ENCODE results near the gene PDZRN3. TPM values are rescaled to one million over a fixed set of nuclear protein-coding genes. Genes with fewer than 3 reads are reported as not detected.

PDZRN3 gene
- total RNA-seq, 1 experiment from 2014 or later: 3.1 TPM

GRCh38 chr3:73389117-73389813 is 235.5 kb downstream of the PDZRN3 start:
- DNase-seq (ENCODE audit: low read depth): no peak

GRCh38 chr3:73385568-73385967 is 239.2 kb downstream of the PDZRN3 start:
- DNase-seq (ENCODE audit: low read depth): no peak

DNA sequence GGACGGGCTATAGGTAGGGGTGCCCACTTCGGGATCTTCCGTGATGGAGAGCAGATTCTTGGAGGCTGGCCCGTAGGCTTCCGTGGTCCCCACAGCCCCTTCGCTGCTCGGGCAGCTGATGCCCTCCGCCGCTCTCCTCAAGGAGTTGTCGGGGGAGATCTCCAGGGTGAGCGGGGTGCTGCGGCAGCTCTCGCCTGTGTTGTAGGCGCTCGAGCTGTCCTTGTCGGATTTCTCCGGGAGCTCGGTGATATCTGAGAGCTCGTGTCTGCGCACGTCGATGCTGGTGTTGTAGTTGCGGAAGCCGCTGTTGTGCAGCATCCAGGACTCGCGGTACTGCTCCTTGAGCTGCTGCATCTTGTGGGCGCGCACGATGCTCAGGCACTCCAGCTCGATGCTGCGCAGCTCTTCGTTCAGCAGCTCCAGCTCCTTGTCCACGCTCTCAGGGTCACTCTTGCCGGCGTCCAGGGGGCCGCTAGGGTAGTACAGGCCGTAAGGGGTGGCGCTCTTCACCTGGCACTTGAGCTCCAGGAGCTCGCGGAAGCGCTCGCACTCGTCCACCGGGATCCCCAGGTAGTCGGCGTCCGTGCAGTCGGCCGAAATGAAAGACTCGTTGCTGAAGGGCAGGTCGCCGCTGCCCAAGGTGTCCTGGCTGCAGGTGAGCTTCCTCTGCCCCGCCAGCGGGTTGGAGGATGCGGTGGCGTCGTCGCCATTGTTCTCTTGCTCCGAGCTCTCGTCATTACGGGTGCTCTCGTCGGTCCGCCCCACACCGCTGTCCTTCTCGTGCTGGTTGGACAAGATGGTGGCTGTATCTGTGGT is 240.4 kb downstream of the PDZRN3 start:
- DNase-seq (ENCODE audit: low read depth): no peak

DNA sequence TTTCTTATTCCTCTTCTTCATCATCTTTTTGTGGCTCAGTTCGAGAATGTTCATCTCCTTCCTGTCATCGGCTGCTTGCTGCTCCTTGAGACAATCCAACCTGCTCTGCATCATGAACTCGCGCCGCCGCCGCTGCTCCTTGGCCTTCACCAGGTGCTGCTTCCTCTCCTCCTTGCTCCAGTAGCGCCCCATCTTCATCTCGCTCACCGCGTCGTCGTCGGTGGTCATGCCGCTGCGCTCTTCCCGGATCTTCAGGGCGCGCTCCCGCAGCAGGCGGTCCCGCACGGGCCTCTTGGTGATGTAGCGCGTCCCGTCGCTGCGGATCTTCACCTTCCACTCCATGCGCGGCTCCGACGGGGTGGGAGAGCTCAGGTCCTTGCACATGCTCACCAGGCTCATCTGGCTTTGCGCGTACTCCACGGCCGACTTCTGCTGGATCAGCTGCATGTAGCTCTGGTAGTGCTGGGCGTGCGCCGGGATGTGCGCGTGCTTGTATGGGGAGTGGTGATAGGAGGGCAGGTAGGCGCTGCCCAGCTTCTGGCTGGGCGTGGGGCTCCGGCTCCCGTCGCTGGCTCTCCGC is 241.2 kb downstream of the PDZRN3 start:
- no peak for DNase-seq (ENCODE audit: low read depth)

DNA sequence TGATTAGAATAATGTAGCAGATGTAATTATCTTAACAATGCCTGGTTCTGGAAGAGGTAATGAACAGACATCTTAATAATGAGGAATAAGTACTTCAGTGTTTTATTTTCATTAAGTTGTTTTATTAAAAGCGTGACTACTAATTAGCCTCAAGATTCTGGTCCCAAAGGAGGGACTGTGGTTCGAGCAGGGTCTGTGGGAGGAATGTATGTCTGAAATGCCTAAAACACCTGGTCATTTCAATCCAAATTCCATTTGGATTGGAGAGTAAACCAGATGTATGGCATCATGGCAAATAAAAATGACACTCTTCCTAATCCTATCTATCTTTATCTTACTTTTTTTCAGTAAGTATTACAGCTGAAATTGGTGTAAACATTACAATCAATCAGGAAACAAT is 243.2 kb downstream of the PDZRN3 start:
- no peak for DNase-seq (ENCODE audit: low read depth)

DNA sequence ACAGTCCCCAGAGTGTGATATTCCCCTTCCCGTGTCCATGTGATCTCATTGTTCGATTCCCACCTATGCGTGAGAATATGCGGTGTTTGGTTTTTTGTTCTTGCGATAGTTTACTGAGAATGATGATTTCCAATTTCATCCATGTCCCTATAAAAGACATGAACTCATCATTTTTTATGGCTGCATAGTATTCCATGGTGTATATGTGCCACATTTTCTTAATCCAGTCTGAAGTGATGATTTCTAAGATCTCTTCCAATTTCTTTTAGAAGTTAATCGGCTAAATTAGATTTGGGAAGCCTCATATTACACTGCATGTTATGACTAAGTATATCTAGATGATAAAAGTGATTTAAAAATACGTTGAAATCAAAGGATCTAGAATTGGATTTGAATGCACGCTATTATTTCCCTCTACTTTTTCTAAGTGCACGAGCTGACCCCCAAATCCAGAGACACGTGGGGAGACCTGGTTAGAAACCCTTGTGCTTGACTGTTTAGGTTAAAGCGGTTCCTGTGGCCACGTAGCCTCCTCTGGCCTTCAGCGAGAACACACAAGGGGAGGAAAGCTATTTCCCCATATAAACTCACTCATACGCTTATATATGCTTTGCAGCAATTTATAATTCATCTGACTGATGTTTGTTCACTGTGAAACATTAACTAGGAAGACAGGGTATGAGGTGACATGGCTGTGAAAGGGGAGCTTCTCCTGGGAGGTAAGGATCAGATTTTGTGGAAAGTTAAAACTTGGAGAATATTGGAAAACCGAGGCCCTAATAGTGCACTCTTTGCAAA is 243.8 kb downstream of the PDZRN3 start:
- no peak for DNase-seq (ENCODE audit: low read depth)

DNA sequence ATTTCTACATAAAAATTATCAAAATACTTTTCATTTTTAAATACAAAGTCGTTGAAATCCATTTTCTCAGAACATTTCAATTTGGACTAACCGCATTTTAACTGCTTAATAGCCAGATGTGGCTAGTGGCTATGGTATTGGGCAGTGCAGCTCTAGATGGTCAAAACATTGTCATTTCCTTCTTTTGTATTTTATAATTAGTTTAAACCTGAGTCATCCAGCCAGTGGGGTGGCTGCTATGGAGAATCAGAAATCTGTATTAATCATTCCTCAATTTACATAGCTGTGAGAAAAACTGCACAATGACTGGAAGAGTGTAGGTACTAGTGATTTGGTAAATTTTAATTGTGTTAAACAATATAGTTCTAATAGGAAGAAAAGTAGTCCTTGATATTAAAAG is 245.3 kb downstream of the PDZRN3 start:
- DNase-seq (ENCODE audit: low read depth): peak; percentile 13

DNA sequence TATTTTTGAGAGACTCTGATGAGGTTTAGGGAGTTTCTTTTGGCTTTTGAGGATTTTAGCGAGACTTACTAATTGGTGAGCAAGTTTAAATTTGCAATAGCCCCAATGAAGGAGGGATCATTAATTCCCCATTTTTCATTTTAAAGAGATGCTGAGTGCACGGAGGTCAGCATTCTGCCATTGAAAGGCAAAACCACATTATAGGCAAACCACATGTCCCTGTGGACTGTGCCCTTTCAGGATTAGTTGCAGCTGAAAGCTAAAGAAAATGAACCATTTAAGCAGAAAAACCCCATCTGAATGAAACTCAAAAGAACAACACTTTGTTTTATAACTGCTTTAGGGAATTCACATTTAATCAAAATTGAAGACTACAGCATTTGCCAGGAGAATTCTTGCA is 246.5 kb downstream of the PDZRN3 start:
- no peak for DNase-seq (ENCODE audit: low read depth)

DNA sequence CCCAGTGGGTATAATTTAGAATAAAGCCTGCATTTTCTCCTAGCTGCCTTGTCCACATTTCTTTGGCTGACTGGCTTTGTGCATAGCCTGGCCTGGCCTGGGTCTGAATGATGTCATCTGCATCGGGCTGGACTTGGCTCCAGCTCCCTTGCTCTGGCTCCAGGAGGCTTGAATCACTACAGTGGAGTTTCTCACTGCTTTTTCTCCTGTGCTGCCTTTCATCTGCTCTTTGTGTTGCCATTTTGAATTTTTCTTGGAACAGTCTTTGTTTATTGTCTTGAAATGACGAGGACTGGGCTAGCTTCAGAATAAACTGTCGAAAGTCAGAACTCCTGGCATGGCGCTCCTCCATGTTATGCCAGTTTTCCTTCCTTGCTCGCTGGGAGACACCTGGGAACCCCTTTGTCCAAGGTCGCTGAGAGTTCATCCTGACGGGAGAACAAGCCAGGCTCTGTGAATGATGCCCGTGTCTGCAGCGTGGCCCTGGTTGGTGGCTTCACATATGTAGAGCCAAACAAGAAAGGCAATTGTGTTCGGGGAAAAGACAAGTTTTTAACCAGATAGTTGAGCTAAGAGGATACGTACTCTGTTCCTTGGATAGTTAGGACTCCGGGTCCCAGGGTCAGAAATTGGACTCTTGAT is 258.9 kb downstream of the PDZRN3 start:
- peak; percentile 13 for DNase-seq (ENCODE audit: low read depth)

GRCh38 chr3:73364517-73364916 is 260.2 kb downstream of the PDZRN3 start:
- DNase-seq (ENCODE audit: low read depth): no peak

DNA sequence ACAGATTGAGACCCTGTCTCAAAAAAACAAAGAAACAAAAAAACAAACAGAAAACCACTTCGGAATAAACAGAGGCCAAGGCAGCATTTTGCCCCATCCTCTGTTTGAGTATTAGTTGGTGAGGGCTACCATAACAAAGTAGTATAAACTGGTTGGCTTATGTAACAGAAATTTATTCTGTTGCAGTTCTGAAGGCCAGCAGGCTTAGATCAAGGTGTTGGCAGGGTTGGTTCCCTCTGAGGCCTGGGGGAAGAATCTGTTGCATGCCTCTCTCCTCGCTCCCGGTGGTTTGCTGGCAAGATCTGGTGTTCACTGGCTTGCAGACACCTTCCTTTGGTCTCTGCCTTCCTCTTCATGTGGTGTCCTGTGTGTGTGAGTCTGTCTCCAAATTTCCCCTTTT is 261.6 kb downstream of the PDZRN3 start:
- no peak for DNase-seq (ENCODE audit: low read depth)

DNA sequence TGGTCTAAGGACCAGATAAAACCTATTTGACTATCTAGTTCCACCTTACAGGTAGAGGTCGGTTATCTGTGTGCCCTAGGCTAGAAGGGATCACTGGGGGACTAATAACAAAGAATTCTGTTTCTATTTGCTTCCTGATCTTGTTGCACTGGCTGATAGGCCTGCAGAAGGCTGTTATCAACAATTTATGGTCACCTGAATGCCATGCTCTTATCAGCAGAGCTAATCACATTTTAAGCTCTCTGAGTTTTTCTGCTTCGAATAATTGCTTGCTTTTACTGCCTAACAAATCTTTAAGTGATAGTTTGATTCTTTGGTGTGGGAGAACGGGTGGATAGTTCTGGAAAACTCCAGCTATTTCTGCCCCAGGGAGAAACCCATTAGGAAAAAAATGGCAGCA is 263.1 kb downstream of the PDZRN3 start:
- no peak for DNase-seq (ENCODE audit: low read depth)

DNA sequence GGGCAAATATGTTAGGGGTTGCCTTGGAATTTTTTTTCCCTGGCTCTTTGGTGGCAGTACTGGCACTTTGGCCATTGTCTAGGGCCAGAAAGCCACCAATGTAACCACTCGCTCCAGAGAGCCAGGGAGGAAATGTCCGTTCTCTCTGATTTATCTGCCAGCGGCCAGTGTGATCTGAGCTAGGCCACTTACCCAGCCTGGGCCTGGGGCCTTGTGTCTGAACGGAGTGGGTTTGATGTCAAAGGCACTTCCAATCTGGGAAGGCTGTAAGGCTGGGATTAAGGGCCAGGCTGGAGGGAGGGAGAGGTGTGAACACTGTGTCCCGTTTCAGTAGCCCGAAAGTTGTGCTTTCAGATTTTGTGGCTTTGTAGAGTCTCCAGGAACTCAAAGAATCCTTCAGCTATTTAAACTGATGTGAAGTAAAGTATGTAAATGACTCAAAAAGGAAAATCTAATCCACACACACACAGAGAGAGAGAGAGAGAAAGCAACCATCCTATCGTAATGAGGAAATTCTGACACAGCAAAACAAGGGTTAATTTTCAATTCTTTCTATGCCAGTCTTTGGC is 271.0 kb downstream of the PDZRN3 start:
- no peak for DNase-seq (ENCODE audit: low read depth)

DNA sequence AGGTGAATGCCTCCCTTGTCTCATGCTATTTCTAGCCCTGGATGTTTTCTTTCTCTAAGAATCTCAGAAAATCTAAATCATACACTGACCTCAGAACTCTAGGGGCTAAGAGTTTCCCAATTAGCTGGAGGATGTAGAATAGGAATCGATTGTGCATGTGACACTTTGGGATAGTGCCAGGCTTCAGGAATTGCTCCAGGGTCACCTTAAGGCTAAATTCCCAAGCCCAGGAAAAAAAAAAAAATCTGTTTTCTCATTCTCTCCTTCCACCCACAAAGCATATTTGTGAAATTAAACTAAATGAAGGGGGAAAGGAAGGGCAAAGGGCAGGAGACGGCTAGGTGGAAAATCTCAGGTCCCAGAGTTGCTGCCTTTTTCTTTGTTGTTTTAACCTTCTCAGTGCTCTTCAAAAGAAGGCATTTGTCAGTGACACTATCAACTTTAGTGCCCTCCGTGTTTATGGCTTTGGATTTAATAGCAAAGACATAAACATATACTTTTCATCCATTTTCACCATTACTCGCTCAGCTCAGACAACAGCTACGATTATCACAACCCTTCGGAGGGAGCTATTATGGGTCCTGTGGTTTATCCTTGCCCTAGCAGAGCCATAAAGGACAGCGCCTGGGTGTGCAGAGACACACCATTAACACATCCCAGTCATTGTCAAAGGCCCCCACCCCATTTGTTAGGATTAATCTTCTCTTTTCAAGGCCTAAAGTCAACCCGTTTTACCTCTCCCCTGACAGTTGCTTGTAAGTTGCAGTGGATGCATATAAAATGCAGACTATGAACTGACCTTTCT is 271.7 kb downstream of the PDZRN3 start:
- DNase-seq (ENCODE audit: low read depth): no peak

DNA sequence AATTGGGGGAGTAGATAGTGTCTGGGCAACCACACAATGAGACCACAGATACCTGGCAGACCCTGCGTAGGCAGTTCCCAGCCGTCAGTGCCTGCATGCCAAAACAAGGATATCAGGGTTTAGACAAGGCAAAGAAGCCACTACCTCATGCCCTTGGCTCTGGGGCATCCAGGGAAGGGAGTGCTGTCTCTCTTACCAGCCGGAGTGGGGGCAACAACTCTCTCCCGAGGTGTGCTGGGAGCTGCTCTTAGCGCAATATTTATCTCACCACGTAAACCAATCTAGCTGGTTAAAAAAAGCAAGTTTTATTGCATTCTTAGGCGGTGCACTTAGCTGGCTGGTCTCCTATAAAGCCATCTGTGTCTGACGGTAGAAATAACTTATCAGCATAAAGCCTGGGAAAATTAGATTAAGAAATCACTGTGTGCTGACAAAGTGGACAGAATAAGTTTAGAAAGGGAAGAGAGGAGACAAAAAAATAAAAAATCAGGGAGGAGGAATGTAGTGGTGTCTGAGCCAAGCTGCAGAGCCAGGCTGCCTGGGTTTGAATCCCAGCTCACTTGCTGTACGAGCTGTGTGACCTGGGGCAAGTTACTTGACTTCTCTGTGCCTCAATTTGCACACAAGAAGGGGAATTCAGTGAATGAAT is 273.2 kb downstream of the PDZRN3 start:
- DNase-seq (ENCODE audit: low read depth): no peak

- DNase-seq (ENCODE audit: low read depth): no peak
These were observed 273.7 kb downstream of the PDZRN3 start for GRCh38 chr3:73350996-73351395.

- no peak for DNase-seq (ENCODE audit: low read depth)
These were observed 275.1 kb downstream of the PDZRN3 start for GRCh38 chr3:73349657-73350056.

DNA sequence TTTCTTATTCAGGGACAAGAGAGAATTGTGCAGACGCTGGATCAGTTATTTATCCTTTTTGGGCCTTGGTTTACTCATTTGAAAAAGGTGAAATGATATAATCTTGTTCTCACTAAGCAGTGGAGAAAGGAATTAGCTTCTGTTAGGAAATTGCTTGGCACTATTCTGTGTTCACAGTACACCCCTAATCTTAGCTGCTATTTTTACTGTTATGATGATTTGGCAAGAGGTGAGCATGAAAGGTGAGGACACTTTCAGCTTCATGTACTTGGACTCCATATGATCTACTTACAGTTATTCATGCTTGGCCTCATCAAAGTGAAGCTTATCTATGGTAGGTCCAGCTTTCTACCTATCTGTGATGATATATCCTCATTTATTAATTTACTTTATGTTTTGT is 282.7 kb downstream of the PDZRN3 start:
- DNase-seq (ENCODE audit: low read depth): no peak

DNA sequence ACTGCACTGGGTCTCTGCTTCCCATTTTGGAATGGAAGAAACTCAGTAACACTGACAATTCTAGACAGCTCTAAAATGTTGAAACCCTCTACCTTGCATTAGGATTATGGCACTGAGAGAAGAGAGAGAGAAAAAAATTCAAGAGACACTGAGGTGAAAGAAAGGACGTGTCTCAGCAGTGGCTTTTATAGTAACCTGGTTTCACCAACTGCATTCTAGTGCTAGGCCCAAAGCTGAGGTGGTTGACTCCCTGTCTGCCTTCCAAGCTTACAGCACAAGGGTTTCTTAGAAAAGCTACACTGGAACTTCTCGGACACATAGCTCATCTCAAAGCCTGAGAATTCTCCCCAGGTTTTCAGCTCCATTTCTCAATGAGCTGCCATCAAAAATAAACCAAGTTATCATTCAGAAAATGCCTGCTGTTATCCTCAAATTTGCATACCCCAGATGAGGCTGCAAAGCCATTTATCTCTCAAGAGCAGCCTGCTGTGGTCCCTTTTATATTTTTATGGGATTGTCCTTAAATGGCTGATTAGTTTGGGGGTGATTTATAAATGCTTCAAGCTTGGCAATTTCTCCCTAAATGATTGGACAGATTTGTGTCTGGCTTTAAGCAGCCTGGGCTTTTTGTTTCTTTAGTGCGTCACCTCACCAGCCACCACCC is 283.3 kb downstream of the PDZRN3 start:
- no peak for DNase-seq (ENCODE audit: low read depth)

All from Daoy (cell line).